Stimulated activated CD4-positive, alpha-beta T cell treated with anti-CD3 and anti-CD28 coated beads, Interleukin-2, amount 100 ng/mL, for 24 hours (primary cell): ENCODE results near the gene SEC31B.

ENCODE experiments used
- DNase-seq, 2 donors: peaks; one replicate each; pipeline ENCODE4 v3.0.0-alpha.2; 2020

The SEC31B gene

GRCh38 chr10:100489396-100489795 is 30.3 kb downstream of the SEC31B start:
- DNase-seq: no peak

- no peak for DNase-seq
These were observed 32.1 kb downstream of the SEC31B start for GRCh38 chr10:100487529-100487928.

- DNase-seq: no peak
These were observed 33.7 kb downstream of the SEC31B start for GRCh38 chr10:100485801-100486495.

DNA sequence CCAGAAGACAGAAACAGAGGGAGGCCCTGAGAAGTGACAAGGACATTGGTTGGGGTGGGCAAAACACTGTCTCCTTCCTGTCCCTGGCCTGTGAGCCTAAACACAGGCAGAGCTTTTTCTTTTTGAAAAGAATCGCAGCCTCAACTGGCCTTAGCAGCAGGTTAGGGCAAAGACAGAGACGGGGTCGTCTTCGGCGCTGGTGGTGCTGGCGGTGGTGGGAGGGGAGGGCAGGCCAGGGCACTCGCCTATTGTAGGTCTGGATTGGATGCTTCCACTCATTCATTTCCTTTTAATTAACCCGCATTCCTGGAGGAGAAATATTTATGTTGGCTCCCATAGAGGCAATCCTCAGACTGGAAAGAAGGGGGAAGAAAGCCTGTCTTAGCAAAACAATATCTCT is 34.3 kb downstream of the SEC31B start:
- no peak for DNase-seq

GRCh38 chr10:100483876-100484666 is 35.6 kb downstream of the SEC31B start:
- no peak for DNase-seq

DNA sequence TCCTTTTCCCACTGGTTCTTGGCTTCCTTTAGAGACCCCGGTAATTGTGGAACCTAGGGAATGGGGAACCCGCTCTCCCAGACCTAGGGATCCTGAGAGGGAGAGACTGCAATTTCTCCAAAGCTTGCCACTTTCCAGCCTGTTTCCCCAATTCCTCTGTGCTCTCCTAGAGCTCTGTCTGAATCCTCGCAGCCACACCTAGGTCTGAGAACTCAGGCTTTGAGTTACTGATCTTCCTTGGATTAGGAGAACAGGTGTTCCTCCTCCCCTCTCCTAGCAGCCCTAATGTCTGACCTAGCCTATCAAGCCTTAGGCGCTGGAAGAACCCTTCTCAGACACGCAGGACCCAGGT is 36.9 kb downstream of the SEC31B start:
- DNase-seq: no peak

DNA sequence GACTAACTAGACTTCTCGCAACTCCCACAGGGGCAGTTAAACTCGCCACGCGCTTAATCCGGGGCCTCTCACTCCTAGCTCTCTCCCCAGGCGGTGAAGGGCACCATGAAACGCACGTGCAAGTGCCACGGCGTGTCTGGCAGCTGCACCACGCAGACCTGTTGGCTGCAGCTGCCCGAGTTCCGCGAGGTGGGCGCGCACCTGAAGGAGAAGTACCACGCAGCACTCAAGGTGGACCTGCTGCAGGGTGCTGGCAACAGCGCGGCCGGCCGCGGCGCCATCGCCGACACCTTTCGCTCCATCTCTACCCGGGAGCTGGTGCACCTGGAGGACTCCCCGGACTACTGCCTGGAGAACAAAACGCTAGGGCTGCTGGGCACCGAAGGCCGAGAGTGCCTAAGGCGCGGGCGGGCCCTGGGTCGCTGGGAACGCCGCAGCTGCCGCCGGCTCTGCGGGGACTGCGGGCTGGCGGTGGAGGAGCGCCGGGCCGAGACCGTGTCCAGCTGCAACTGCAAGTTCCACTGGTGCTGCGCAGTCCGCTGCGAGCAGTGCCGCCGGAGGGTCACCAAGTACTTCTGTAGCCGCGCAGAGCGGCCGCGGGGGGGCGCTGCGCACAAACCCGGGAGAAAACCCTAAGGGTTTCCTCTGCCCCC is 37.4 kb downstream of the SEC31B start:
- DNase-seq: peak; percentile 69 to 73

- peak; percentile 89 to 90 for DNase-seq
These were observed 38.1 kb downstream of the SEC31B start for GRCh38 chr10:100481462-100482081.

DNA sequence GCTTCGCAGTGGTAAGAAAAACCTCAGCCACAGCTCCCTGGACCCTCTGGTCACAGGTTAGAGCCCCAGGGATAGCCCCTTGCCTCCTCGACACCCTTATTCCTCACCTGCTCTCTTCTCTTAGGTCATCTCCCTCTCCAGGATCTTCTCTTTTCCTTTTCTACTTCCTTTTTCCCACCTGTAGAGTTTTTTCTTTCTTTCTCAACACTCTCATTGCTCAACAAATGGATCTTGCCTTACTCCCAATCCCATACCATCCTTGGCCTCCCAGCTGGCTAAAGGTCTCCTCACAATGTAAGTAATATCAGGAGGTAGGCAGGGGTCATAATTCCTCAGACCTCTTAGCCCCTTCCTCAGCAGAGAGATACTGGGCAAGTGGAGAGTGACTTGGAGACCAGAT is 39.7 kb downstream of the SEC31B start:
- DNase-seq: no peak

DNA sequence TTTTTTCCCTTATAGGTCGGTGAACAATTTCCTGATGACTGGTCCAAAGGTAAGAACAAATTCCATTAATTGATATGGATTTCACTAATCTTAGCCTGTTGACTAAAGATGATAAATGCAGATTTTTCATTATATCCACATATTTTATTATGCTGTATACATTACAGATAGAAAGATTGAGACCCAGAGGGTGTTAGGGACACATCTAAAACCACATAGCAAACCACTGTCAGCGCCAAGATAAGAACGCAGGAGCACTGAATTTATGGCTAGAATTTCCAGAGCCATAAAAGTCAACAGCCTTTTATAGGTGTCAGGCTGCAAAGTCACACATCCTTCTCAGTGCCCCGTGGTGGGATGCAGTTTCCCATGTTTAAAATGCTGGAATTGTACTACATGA is 40.6 kb downstream of the SEC31B start:
- no peak for DNase-seq

- DNase-seq: no peak
These were observed 41.7 kb downstream of the SEC31B start for GRCh38 chr10:100477970-100478369.

DNA sequence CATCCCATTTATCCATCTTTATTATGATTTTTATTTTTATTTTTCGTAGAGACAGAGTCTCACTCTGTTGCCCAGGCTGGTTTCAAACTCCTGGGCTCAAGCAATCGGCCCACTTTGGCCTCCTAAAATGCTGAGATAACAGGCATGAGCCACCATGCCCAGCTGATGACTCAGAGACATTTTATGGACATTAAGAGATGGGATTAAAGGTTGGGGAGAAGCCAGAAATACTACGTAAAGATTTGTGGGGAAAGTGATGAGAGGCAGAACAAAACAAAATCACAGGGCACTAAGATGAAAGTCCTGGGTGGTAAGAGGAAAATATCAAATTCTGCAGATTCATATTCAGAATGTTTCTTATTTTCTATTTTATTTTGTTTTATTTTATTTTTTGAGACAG is 49.3 kb downstream of the SEC31B start:
- DNase-seq: no peak

DNA sequence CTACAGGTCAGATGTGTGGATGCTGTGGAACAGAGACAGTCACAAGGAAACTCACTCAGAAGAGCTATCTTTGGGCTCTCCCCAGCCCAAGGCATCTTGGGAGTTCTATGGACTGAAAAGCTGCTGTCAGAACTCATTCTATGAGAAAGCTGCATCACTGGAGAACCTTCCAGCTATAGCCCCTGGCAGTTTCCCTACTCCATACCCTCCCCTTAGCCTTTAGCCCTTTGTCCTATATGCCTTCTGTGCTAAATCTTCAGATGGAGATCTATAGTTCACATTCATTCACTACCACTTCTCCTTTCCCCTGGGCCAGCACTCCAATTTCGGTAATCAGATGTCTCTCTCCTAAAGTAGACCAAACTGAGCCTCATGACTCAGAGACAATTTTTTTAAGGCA is 49.9 kb downstream of the SEC31B start:
- DNase-seq: no peak

- no peak for DNase-seq
These were observed 50.7 kb downstream of the SEC31B start for GRCh38 chr10:100468978-100469377.

DNA sequence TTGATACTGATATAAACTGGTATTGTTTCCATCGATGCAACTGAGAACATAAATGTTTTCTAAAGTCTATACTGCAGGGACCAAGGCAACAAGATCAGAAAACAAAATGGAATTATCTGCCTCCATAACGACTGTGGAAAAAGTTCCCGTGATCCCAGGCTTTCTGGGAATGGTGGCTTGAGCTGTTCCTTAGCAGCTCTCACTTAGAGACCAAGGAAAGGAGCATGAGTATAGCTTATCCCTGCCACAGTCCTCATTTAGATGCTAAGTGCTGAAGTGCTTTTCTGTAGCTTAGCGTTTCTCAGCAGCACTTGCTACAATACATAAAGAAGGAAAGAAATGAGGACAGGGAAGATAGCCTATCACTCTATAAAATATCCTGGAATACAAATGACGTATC is 51.3 kb downstream of the SEC31B start:
- no peak for DNase-seq

DNA sequence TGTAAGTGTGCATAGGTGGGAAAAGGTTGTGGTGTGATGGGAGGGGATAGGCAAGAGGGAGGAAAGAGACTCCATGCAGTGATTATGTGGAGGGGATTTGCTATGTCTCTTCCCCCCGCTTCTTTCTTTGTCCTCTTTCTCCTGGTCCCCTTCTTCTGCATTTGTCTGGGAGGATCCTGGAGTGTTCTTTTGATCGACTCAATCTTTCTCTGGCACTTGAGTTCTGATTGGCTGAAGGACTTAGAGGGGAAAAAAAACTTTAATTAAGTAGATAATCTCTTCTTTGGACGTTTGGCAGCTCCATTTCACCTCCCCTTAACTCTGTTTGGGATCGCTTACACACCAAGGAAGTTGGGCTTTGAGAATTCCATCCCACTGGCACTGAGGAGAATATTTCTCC is 57.0 kb downstream of the SEC31B start, which contains the start of gene WNT8B:
TSS of gene WNT8B (plus strand) at position 301 of the 400 bp plus-strand sequence. CDS start 160 bp downstream, outside the sequence.
- DNase-seq: no peak

DNA sequence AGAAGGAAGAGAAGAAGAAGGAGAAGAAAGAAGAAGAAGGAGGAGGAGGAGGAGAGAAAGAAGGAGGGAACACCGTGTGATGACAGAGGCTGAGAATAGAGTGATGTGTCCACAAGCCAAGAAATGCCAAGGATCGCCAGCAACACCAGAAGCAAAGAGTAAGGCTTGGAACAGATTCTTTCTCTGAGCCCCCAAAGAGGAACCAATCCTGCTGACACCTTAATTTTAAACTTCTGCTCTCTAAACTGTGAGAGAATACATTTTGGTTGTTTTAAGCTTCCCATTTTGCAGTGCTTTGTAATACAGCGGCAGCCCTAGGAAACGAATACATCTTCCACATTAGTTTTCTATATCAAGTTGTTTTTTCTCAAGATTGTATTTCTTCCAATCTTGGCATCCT is 70.7 kb downstream of the SEC31B start:
- no peak for DNase-seq

DNA sequence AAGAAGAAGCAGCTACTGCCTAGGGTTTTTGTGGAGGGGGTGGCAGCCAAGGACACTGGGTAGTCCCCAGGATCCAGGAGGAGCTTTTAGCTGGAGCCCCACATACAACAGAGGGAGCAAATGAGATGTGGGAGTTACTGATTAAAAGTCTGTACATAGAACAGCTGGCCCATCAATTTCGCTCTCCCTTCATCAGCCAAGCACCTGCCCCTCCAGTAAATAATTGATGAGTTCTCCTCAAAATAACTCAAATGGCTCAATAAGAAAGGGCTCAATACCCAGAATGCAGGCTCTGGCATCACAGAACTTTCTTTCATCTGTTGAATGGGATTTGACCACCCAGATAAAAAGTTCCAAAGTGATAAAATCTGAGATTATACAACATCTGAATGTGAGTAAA is 72.0 kb downstream of the SEC31B start:
- DNase-seq: no peak

DNA sequence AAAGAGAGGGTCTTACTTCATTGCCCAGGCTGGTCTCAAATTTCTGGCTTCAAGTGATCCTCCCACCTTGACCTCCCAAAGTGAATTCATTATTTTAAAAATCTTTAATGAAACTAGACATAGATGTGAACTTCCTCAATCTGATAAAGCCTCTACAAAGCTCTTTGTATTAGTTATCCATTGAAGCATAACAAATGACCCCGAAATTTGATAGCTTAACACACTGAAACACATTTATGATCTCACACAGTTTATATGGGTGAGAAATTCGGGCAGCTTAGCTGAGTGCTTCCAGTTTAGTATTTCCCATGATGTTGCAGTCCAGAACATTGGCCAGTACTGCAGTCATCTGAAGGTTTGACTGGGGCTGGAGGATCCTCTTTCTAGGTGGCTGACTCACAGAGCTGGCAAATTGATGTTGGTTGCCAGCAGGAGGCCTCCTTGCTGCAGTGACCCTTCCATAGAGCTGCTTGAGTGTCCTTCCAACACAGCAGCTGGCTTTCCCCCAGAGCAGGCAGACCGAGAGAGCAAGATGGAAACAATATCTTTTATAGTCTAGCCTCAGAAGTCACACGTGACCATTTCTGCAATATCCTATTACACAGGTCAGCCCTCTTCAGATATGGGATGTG is 73.4 kb downstream of the SEC31B start:
- no peak for DNase-seq

DNA sequence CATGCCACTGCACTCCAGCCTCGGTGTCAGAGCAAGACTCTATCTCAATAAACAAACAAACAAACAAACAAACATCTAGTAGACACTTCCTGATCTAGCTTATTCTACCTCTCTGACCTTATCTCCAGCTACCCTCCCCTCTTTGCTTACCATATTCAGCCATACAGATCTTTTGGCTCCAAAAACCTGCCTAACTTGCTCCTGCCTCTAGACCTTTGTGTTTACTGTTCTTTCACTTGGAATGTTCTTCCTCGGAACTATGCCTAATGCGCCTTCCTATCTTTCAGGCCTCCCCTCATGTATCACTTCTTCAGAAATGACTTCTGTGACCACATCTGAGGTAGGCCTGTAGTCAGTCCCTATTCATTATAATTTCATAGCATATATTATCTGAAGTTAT is 77.1 kb downstream of the SEC31B start:
- no peak for DNase-seq

- DNase-seq: no peak
These were observed 80.9 kb downstream of the SEC31B start for GRCh38 chr10:100438674-100439315.
